VCaP (cell line): Measurements from ENCODE around the gene COL27A1.

Source experiments
- H3K27ac ChIP-seq: fragments of 450-650 bp; 2 replicates; pipeline ENCODE4 v1.5.1; 2017
- CTCF ChIP-seq: fragments of 450-650 bp; conservative IDR thresholded peaks from 2 replicates; pipeline ENCODE4 v1.5.1; 2017; ENCODE audit warnings: mild to moderate bottlenecking, moderate library complexity

Gene COL27A1

GRCh38 chr9:114238472-114238871, 83.1 kb downstream of the COL27A1 start:
- no peak for TF ChIP-seq CTCF
- no peak overlapping the region for H3K27ac ChIP-seq

- TF ChIP-seq CTCF, result peak; percentile 46
- H3K27ac ChIP-seq, result no peak overlapping the region
These were observed 83.8 kb downstream of the COL27A1 start for GRCh38 chr9:114238891-114239875.

- no peak overlapping the region for H3K27ac ChIP-seq
- no peak for TF ChIP-seq CTCF
These were observed 84.9 kb downstream of the COL27A1 start for GRCh38 chr9:114240216-114240615.

GRCh38 chr9:114240647-114241558, 85.6 kb downstream of the COL27A1 start:
- TF ChIP-seq CTCF, result no peak
- H3K27ac ChIP-seq, result no peak overlapping the region

GRCh38 chr9:114242837-114243236, 87.5 kb downstream of the COL27A1 start:
- TF ChIP-seq CTCF, result no peak
- no peak overlapping the region for H3K27ac ChIP-seq

- H3K27ac ChIP-seq, result no peak overlapping the region
- TF ChIP-seq CTCF, result no peak
These were observed 87.9 kb downstream of the COL27A1 start for GRCh38 chr9:114243240-114243639.

GRCh38 chr9:114244570-114244969, 89.2 kb downstream of the COL27A1 start:
- no peak overlapping the region for H3K27ac ChIP-seq
- TF ChIP-seq CTCF, result no peak
